Measurements from ENCODE around the gene SEMA4C.

DNA sequence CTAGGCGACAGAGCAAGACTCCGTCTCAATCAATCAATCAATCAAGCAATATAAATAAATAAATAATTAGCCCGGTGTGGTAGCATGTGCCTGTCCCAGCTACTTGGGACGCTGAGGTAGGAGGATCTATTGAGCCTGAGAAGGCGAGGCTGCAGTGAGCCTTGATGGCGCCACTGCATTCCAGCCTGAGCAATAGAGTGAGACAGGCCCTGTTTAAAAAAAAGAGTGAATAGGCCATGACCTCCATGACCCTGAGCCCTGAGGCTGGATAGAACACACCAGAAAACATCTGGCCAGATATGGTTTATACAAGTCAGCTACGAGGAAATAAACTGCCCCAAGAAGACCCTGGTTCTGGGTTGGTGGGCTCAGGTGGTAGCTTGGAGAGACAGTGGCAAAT is 20.4 kb upstream of the SEMA4C start:
- TF ChIP-seq CTCF (IDR thresholded peaks at IDR 0.05) (no peak), ZFX (IDR thresholded peaks at IDR 0.05; ENCODE audit: borderline replicate concordance) (no peak)
